ENCODE results near the gene CHRNA1.

CHRNA1 gene

GRCh38 chr2:174703430-174703829 lies 60.8 kb downstream of the CHRNA1 start:
- no peaks in the 10 kb centered on the region for H3K9me3 ChIP-seq (ENCODE audit: insufficient read depth, low read length)
- no peak overlapping the region for H3K9ac ChIP-seq (ENCODE audit: low read length)
- TF ChIP-seq, protein P1, sequence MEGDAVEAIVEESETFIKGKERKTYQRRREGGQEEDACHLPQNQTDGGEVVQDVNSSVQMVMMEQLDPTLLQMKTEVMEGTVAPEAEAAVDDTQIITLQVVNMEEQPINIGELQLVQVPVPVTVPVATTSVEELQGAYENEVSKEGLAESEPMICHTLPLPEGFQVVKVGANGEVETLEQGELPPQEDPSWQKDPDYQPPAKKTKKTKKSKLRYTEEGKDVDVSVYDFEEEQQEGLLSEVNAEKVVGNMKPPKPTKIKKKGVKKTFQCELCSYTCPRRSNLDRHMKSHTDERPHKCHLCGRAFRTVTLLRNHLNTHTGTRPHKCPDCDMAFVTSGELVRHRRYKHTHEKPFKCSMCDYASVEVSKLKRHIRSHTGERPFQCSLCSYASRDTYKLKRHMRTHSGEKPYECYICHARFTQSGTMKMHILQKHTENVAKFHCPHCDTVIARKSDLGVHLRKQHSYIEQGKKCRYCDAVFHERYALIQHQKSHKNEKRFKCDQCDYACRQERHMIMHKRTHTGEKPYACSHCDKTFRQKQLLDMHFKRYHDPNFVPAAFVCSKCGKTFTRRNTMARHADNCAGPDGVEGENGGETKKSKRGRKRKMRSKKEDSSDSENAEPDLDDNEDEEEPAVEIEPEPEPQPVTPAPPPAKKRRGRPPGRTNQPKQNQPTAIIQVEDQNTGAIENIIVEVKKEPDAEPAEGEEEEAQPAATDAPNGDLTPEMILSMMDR (IDR thresholded peaks at IDR 0.05; ENCODE audit: insufficient read depth, low read length, poor library complexity, severe bottlenecking) = no peak
- TF ChIP-seq EZH2phosphoT487 (conservative IDR thresholded peaks at IDR 0.05; ENCODE audit: low read length) = no peak
- no peak overlapping the region for H3K4me2 ChIP-seq (ENCODE audit: low read depth, low read length, poor library complexity, severe bottlenecking)
- no peaks in the 10 kb centered on the region for H3K27me3 ChIP-seq (ENCODE audit: low read length)
- no peaks in the 10 kb centered on the region for H3K36me3 ChIP-seq (ENCODE audit: low read length)
- H3K4me3 ChIP-seq (ENCODE audit: insufficient read depth, low read length, poor library complexity, severe bottlenecking) = no peak overlapping the region
- no peaks in the 10 kb centered on the region for H4K20me1 ChIP-seq (ENCODE audit: low read depth, low read length)
- no peaks in the 10 kb centered on the region for H3K9me2 ChIP-seq (replicated peaks; ENCODE audit: insufficient read depth, low read length)
- H3K79me2 ChIP-seq (ENCODE audit: insufficient read depth, low read length) = no peaks in the 10 kb centered on the region
- H3K27ac ChIP-seq (ENCODE audit: low read depth, low read length) = no peak overlapping the region
- H2AFZ ChIP-seq (ENCODE audit: low read depth, low read length, severe bottlenecking) = no peak overlapping the region
- no peaks in the 10 kb centered on the region for H3F3A ChIP-seq (ENCODE audit: insufficient read depth)

DNA sequence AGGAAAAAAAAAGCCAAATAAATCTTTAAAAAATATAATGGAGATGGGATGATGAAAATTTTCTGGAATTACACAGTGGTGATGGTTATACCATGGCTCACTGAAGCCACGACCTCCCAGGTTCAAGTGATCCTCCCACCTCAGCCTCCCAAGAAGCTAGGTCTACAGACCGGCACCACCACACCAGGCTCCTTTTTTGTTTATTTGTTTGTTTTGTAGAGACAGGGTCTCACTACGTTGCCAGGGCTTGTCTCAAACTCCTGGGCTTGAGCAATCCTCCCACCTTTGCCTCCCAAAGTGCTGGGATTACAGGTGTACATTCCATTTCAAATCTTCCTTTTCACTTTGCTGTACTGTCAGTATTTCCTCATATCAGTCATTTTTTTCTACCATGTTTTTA lies 61.7 kb downstream of the CHRNA1 start:
- no peaks in the 10 kb centered on the region for H3K9me3 ChIP-seq (ENCODE audit: insufficient read depth, low read length)
- H3K27ac ChIP-seq (ENCODE audit: low read depth, low read length) = no peak overlapping the region
- no peak overlapping the region for H3K4me2 ChIP-seq (ENCODE audit: low read depth, low read length, poor library complexity, severe bottlenecking)
- H3K4me3 ChIP-seq (ENCODE audit: insufficient read depth, low read length, poor library complexity, severe bottlenecking) = no peak overlapping the region
- TF ChIP-seq, protein P1 (IDR thresholded peaks at IDR 0.05; ENCODE audit: insufficient read depth, low read length, poor library complexity, severe bottlenecking) = no peak
- no peak for TF ChIP-seq EZH2phosphoT487 (conservative IDR thresholded peaks at IDR 0.05; ENCODE audit: low read length)
- H3K36me3 ChIP-seq (ENCODE audit: low read length) = no peaks in the 10 kb centered on the region
- H3K27me3 ChIP-seq (ENCODE audit: low read length) = no peaks in the 10 kb centered on the region
- no peak overlapping the region for H3K9ac ChIP-seq (ENCODE audit: low read length)
- no peaks in the 10 kb centered on the region for H4K20me1 ChIP-seq (ENCODE audit: low read depth, low read length)
- H3K79me2 ChIP-seq (ENCODE audit: insufficient read depth, low read length) = no peaks in the 10 kb centered on the region
- no peaks in the 10 kb centered on the region for H3F3A ChIP-seq (ENCODE audit: insufficient read depth)
- no peaks in the 10 kb centered on the region for H3K9me2 ChIP-seq (replicated peaks; ENCODE audit: insufficient read depth, low read length)
- no peak overlapping the region for H2AFZ ChIP-seq (ENCODE audit: low read depth, low read length, severe bottlenecking)

DNA sequence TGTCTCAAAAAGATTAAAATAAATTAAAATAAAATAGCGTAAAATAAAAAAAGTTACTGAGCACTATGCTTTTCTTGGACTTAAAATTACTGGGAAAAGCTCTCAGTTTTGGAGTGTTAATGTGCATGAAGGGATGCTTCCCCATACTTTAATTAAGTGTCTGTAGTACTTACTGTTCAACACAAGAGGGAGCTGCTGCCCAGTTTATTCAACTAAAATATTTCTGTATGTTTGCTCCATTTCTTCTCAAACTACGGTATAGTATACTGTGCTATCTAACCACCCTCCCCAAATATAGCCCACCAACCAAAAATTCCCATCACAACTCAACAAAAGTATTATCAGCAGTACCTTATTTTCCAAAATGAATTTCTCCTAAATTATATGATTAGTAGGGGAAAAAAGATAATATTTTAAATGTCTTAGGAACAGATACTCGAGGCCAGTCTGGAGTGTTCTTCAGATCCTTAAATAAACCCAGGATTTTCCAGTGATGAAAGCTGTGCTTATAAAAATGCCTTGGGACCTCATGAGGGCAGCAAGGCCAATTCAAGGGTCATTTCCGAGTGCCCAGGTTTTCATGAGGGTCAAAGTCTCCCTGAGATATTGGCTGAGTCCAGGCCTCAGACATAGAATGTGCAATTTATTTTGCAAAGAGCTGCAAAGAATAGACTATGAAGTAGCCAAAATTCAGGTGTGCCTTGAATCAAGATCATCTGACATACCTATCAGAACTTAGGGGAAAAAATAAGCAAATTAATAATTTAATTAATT lies 64.1 kb downstream of the CHRNA1 start:
- H3K27me3 ChIP-seq (ENCODE audit: low read length) = no peaks in the 10 kb centered on the region
- no peak overlapping the region for H3K4me3 ChIP-seq (ENCODE audit: insufficient read depth, low read length, poor library complexity, severe bottlenecking)
- H3K9me3 ChIP-seq (ENCODE audit: insufficient read depth, low read length) = no peaks in the 10 kb centered on the region
- no peaks in the 10 kb centered on the region for H3K36me3 ChIP-seq (ENCODE audit: low read length)
- TF ChIP-seq, protein P1 (IDR thresholded peaks at IDR 0.05; ENCODE audit: insufficient read depth, low read length, poor library complexity, severe bottlenecking) = peak; percentile 30
- no peak for TF ChIP-seq EZH2phosphoT487 (conservative IDR thresholded peaks at IDR 0.05; ENCODE audit: low read length)
- H4K20me1 ChIP-seq (ENCODE audit: low read depth, low read length) = no peaks in the 10 kb centered on the region
- no peak overlapping the region for H3K27ac ChIP-seq (ENCODE audit: low read depth, low read length)
- no peaks in the 10 kb centered on the region for H3F3A ChIP-seq (ENCODE audit: insufficient read depth)
- H3K9ac ChIP-seq (ENCODE audit: low read length) = no peak overlapping the region
- no peak overlapping the region for H2AFZ ChIP-seq (ENCODE audit: low read depth, low read length, severe bottlenecking)
- no peaks in the 10 kb centered on the region for H3K9me2 ChIP-seq (replicated peaks; ENCODE audit: insufficient read depth, low read length)
- no peaks in the 10 kb centered on the region for H3K79me2 ChIP-seq (ENCODE audit: insufficient read depth, low read length)
- H3K4me2 ChIP-seq (ENCODE audit: low read depth, low read length, poor library complexity, severe bottlenecking) = no peak overlapping the region

Measured in SU-DHL-6 (cell line).